ENCODE measurements around the gene ASB1.

GRCh38 chr2:238428866-238429265 lies 2.1 kb downstream of the ASB1 start:
- TF ChIP-seq, protein P1, sequence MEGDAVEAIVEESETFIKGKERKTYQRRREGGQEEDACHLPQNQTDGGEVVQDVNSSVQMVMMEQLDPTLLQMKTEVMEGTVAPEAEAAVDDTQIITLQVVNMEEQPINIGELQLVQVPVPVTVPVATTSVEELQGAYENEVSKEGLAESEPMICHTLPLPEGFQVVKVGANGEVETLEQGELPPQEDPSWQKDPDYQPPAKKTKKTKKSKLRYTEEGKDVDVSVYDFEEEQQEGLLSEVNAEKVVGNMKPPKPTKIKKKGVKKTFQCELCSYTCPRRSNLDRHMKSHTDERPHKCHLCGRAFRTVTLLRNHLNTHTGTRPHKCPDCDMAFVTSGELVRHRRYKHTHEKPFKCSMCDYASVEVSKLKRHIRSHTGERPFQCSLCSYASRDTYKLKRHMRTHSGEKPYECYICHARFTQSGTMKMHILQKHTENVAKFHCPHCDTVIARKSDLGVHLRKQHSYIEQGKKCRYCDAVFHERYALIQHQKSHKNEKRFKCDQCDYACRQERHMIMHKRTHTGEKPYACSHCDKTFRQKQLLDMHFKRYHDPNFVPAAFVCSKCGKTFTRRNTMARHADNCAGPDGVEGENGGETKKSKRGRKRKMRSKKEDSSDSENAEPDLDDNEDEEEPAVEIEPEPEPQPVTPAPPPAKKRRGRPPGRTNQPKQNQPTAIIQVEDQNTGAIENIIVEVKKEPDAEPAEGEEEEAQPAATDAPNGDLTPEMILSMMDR (CRISPR knock-in tag; IDR thresholded peaks at IDR 0.05), result no peak
- TF ChIP-seq ZBTB1 (CRISPR knock-in tag; IDR thresholded peaks at IDR 0.05; ENCODE audit: borderline replicate concordance) (no peak), POLR2A (IDR thresholded peaks at IDR 0.05; ENCODE audit: insufficient read depth in 1 of 2, low read depth in 2 of 2, low read length in 2 of 2) (no peak)

Measured in HepG2 (cell line).